GM18909 (cell line): ENCODE data around the gene GPSM1.

Experiments used
- ATAC-seq: cut with Tn5 transposase; IDR thresholded peaks from one replicate; pipeline ENCODE4 v1.9.1; 2021; ENCODE audit warnings: mild to moderate bottlenecking; ENCODE audit not compliant: unreplicated experiment, poor library complexity

The GPSM1 gene

GRCh38 chr9:136329636-136330405 is 2.5 kb downstream of the GPSM1 start:
- no peak for ATAC-seq

- ATAC-seq, result no peak
Measured at GRCh38 chr9:136330406-136330990, 3.2 kb downstream of the GPSM1 start.

- no peak for ATAC-seq
Measured at GRCh38 chr9:136331030-136331429, 3.7 kb downstream of the GPSM1 start.

- no peak for ATAC-seq
Measured at GRCh38 chr9:136331556-136332481, 4.5 kb downstream of the GPSM1 start.

- no peak for ATAC-seq
Measured at GRCh38 chr9:136332482-136332983, 5.2 kb downstream of the GPSM1 start.

GRCh38 chr9:136333045-136333444 is 5.7 kb downstream of the GPSM1 start:
- no peak for ATAC-seq

- no peak for ATAC-seq
Measured at GRCh38 chr9:136333486-136333885, 6.1 kb downstream of the GPSM1 start.

GRCh38 chr9:136334541-136334940 is 7.2 kb downstream of the GPSM1 start:
- ATAC-seq, result no peak

GRCh38 chr9:136335296-136336155 is 8.2 kb downstream of the GPSM1 start:
- ATAC-seq, result no peak

GRCh38 chr9:136336156-136336870 is 9.0 kb downstream of the GPSM1 start:
- no peak for ATAC-seq

- no peak for ATAC-seq
Measured at GRCh38 chr9:136336881-136337280, 9.5 kb downstream of the GPSM1 start.

GRCh38 chr9:136337416-136338395 is 10.4 kb downstream of the GPSM1 start:
- no peak for ATAC-seq

GRCh38 chr9:136338511-136338910 is 11.2 kb downstream of the GPSM1 start:
- ATAC-seq, result no peak

GRCh38 chr9:136339173-136339957 is 12.0 kb downstream of the GPSM1 start:
- no peak for ATAC-seq

GRCh38 chr9:136339958-136340310 is 12.6 kb downstream of the GPSM1 start:
- ATAC-seq, result no peak

GRCh38 chr9:136340356-136341041 is 13.2 kb downstream of the GPSM1 start:
- ATAC-seq, result no peak
